AG04450 (cell line): ENCODE measurements around the gene PLA2G2F. TPM values are rescaled to one million over a fixed set of nuclear protein-coding genes. Genes with fewer than 3 reads are reported as not detected.

ENCODE experiments used
- CTCF ChIA-PET: fragments of 300-600, 350-600 bp; formaldehyde crosslinking; extraction: SDS; loops from one replicate; lab custom pipeline; 2022; ENCODE audit warnings: antibody characterized with exemption, inconsistent platforms; lab: Charles Lee
- POLR2A ChIA-PET: fragments of 350-600 bp; formaldehyde crosslinking; extraction: SDS; loops from one replicate; lab custom pipeline; 2021; ENCODE audit warnings: antibody characterized with exemption, inconsistent platforms; lab: Yijun Ruan, JAX
- DNase-seq: peaks from one replicate; pipeline ENCODE4 v3.0.0-alpha.2; 2011; ENCODE audit warnings: low read depth, low spot score
- H3K27ac ChIP-seq: one replicate; pipeline ENCODE4 v1.5.1; 2012; ENCODE audit warnings: low read depth, low read length, control low read depth
- H3K27me3 ChIP-seq: one replicate; pipeline ENCODE4 v1.6.0; 2012; ENCODE audit warnings: low read length; ENCODE audit not compliant: control insufficient read depth, insufficient read depth
- H3K4me3 ChIP-seq: 2 replicates; pipeline ENCODE4 v1.5.1; 2011; ENCODE audit warnings: mild to moderate bottlenecking, low read depth, low read length, control low read depth
- H3K9me3 ChIP-seq: 2 replicates; pipeline ENCODE4 v1.5.1; 2012; ENCODE audit warnings: low read length; ENCODE audit not compliant: control insufficient read depth, insufficient read depth
- polyA plus RNA-seq: library from polyadenylated mRNA; depleted of rRNA; stranded (reverse); fragments of >200 nt; gene quantifications from 2 replicates; pipeline ENCODE4 v1.2.3, GENCODE V29; 2011
- TF ChIP-seq, protein P1 (sequence below): IDR thresholded peaks from 2 replicates; pipeline ENCODE4 v1.5.1; 2011; ENCODE audit warnings: low read depth, low read length, control low read depth, inconsistent platforms

The PLA2G2F gene
- polyA plus RNA-seq, 1 experiment = not detected

DNA sequence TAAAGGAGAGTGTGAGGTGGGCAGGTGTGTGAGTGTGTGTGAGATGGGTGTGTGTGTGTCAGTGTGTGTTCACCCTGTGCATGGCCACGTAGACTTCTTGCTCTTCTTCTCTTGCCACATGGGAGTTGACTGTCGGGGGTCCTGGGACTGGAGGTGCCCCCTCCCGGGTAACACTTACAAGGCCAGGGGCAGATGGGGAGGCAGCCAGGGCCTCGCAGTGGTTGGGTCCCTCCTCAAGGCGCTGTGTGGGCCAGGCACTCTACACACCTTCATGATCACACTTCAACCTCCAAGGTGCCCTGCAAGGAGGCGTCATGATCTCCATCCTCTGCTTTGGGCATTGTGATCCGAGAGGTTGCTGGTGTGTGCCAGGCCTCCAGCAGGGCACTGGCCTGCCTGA is 2.3 kb downstream of the PLA2G2F start:
- DNase-seq = no peak
- Histone ChIP-seq H3K27me3 (peaks cover 32% of the 10 kb centered on the region), H3K4me3 (no peak overlapping the region), H3K27ac (no peak overlapping the region), H3K9me3 (no peaks in the 10 kb centered on the region; the same call in 1 of the 2 replicates)
- ChIA-PET CTCF (no interaction called here), POLR2A (no interaction called here)
- TF ChIP-seq, protein P1, sequence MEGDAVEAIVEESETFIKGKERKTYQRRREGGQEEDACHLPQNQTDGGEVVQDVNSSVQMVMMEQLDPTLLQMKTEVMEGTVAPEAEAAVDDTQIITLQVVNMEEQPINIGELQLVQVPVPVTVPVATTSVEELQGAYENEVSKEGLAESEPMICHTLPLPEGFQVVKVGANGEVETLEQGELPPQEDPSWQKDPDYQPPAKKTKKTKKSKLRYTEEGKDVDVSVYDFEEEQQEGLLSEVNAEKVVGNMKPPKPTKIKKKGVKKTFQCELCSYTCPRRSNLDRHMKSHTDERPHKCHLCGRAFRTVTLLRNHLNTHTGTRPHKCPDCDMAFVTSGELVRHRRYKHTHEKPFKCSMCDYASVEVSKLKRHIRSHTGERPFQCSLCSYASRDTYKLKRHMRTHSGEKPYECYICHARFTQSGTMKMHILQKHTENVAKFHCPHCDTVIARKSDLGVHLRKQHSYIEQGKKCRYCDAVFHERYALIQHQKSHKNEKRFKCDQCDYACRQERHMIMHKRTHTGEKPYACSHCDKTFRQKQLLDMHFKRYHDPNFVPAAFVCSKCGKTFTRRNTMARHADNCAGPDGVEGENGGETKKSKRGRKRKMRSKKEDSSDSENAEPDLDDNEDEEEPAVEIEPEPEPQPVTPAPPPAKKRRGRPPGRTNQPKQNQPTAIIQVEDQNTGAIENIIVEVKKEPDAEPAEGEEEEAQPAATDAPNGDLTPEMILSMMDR = no peak

DNA sequence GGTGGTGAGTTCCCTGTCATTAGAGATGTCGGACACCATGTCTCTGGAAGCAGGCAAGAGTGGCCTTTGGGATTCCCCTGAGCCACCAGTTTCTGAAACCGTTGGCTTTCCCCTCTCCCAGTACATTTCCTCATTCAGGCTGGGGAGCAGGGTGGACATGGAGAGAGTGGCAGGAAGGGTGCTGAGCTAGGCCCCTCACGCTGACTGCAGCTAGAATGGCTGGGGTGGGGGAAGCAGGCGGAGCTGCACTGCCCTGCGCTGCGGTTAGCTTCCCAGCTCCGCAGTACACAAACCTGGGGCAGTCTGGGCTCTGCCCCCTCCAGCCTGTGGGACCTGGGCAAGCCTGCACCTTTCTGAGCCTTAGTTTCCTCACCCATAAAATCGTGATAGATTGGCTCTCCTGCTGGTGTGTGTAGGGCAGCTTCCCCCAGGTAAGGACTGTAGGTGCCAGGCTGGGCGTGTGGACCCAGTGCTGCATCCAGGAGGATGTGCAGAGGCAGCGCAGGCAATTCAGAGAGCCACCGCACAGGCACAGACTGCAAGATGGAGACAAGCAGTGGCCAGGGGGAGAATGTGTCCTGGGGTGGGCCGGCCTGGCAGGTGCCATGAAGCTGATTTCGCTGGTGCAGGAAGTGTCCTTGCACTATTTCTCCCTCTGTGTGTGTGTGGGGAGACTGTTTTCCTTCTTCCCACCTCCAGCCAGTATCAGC is 3.0 kb downstream of the PLA2G2F start:
- TF ChIP-seq, protein P1 = no peak
- no peak for DNase-seq
- Histone ChIP-seq H3K4me3 (no peak overlapping the region), H3K27me3 (peaks cover 37% of the 10 kb centered on the region), H3K9me3 (no peaks in the 10 kb centered on the region; the same call in 1 of the 2 replicates), H3K27ac (no peak overlapping the region)
- ChIA-PET POLR2A (no interaction called here), CTCF (no interaction called here)

DNA sequence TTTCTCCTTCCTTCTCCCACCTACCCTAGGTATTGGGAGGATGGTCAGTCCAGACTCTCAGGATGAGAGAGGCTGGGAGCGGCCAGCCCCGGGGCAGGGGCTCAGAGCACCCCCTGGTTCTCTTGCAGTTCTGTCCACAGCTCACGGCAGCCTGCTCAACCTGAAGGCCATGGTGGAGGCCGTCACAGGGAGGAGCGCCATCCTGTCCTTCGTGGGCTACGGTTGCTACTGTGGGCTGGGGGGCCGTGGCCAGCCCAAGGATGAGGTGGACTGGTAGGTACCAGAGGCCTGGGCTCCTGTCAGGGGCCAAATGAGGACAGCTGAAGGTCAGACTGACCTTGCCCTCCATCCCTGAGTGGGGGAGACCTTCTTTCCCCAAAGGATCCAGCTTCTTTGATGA is 4.2 kb downstream of the PLA2G2F start:
- POLR2A ChIA-PET = no interaction called here
- DNase-seq = no peak
- Histone ChIP-seq H3K27ac (no peak overlapping the region), H3K27me3 (peaks cover 40% of the 10 kb centered on the region), H3K4me3 (no peak overlapping the region), H3K9me3 (no peaks in the 10 kb centered on the region; the same call in 1 of the 2 replicates)
- TF ChIP-seq, protein P1 = no peak
- CTCF ChIA-PET = interaction anchor here (0.6 to 2.1 kb wide), 2 partner anchors 10 to 86 kb away, joined by 4 to 9 read pairs; no protein-coding TSS in a partner anchor

- POLR2A ChIA-PET = no interaction called here
- no peak overlapping the region for H3K27ac ChIP-seq
- H3K4me3 ChIP-seq = no peak overlapping the region
- CTCF ChIA-PET = interaction anchor here (2.1 kb wide), 1 partner anchor 9 kb away, joined by 9 read pairs; no protein-coding TSS in a partner anchor
- H3K27me3 ChIP-seq = peaks cover 41% of the 10 kb centered on the region
- TF ChIP-seq, protein P1 = no peak
- no peak for DNase-seq
- H3K9me3 ChIP-seq = no peaks in the 10 kb centered on the region; the same call in 1 of the 2 replicates
These were observed 4.8 kb downstream of the PLA2G2F start for GRCh38 chr1:20143734-20144565.
